Activated CD8-positive, alpha-beta T cell treated with anti-CD3 and anti-CD28 coated beads, Interleukin-2, amount 10 ng/mL, durations not matched to agents 7 days and 5 days (primary cell): Measurements from ENCODE around the gene HOXB8. TPM values are rescaled to one million over a fixed set of nuclear protein-coding genes. Genes with fewer than 3 reads are reported as not detected.
A peak's percentile ranks its signal among the peaks of the same experiment; 100 is the strongest.

Source experiments
- ATAC-seq: fragments of 150-1000 bp; cut with Tn5 transposase; one replicate; pipeline ENCODE4 v1.10.0; 2021; ENCODE audit warnings: moderate library complexity
- CTCF ChIA-PET: fragments of 350-600 bp; sonication (Branson Sonifier 250); formaldehyde crosslinking; loops from one replicate; lab custom pipeline; 2021; ENCODE audit warnings: antibody characterized with exemption; lab: Charles Lee
- POLR2A ChIA-PET: fragments of 350-600 bp; sonication (Branson Sonifier 250); formaldehyde crosslinking; loops from one replicate; lab custom pipeline; 2021; ENCODE audit warnings: antibody characterized with exemption; lab: Charles Lee
- DNase-seq: peaks from one replicate; pipeline ENCODE4 v3.0.0-alpha.2; 2020
- H3K27ac Mint-ChIP-seq: one replicate; pipeline ENCODE4 v1.8.0; 2021; ENCODE audit warnings: mild to moderate bottlenecking, mixed read lengths
- H3K27me3 Mint-ChIP-seq: one replicate; pipeline ENCODE4 v1.8.0; 2021; ENCODE audit warnings: low read depth, mixed read lengths
- H3K36me3 Mint-ChIP-seq: one replicate; pipeline ENCODE4 v1.8.0; 2021; ENCODE audit warnings: low read depth, mixed read lengths
- H3K4me1 Mint-ChIP-seq: one replicate; pipeline ENCODE4 v1.8.0; 2021; ENCODE audit warnings: low read depth, mixed read lengths
- H3K4me3 Mint-ChIP-seq: one replicate; pipeline ENCODE4 v1.8.0; 2021; ENCODE audit warnings: mild to moderate bottlenecking, mixed read lengths
- H3K9me3 Mint-ChIP-seq: one replicate; pipeline ENCODE4 v1.8.0; 2022; ENCODE audit warnings: mixed read lengths; ENCODE audit not compliant: insufficient read depth
- total RNA-seq, 2 experiments: library from RNA; stranded (reverse); gene quantifications; one replicate each; pipeline ENCODE4 v1.2.3, GENCODE V29; 2021

Gene HOXB8
- total RNA-seq, 2 experiments from 2014 or later, result not detected

GRCh38 chr17:48604770-48605329 is 10.2 kb downstream of the HOXB8 start, which contains the start of gene HOXB6:
TSS of gene HOXB6 (minus strand) at chr17:48604986. CDS start at chr17:48598150, 6,836 bp downstream.
- POLR2A ChIA-PET, result interaction anchor here (0.7 kb wide), 1 partner anchor 12 kb away, joined by 3 read pairs; no protein-coding TSS in a partner anchor
- H3K36me3 Mint-ChIP-seq, result no peaks in the 10 kb centered on the region
- peaks cover 77% of the 10 kb centered on the region for H3K27me3 Mint-ChIP-seq
- H3K27ac Mint-ChIP-seq, result no peak within 1 kb of the TSS
- CTCF ChIA-PET, result interaction anchor here (1.1 to 1.6 kb wide), 2 partner anchors 9 to 226 kb away, joined by 3 to 5 read pairs; no protein-coding TSS in a partner anchor
- H3K4me1 Mint-ChIP-seq, result peaks cover 37% of the 10 kb centered on the region
- ATAC-seq, result no peak
- no peak for DNase-seq
- no peaks in the 10 kb centered on the region for H3K9me3 Mint-ChIP-seq
- H3K4me3 Mint-ChIP-seq, result no peak within 1 kb of the TSS

DNA sequence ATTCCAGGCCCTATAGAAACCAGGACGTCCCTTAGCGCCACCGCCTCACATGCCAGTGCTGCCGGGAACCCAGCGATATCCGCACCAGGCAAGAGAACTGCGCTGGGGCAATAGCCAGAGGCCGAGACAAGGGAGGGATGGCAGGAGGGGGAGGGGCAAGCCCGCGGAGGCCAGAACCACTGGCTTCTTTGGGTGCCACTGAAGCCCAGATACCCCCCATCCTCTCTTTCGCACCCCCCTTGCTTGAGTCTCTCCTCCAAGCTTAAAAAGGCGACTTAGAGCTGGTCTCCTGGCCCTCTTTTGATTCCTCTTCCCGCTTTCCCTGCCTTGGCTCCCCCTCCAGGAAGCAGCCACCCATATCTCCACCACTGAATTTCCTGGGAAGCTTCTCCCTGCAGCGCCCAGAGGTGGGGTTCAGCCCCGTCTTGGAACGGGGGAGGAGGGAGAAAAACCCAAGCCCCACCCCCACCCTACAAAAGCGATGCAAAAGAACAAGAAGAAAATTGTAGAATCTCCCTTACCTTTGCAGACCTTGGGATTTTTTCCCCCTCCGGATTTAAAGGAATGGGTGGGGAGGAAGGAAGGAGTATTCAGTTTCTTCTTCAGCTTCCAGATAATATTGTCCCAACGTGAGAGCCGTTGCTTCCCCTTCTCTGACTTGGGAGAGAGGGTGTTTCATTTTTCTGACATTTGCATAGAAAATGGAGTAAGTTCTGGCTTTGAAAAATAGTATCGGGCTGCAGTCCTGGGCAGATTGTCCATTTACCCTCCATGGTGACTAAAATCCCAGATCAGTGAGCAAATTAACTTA is 10.9 kb downstream of the HOXB8 start:
- ChIA-PET CTCF (interaction anchor here (1.1 kb wide), 1 partner anchor 226 kb away, joined by 3 read pairs; no protein-coding TSS in a partner anchor), POLR2A (interaction anchor here (0.6 to 0.7 kb wide), 2 partner anchors 12 to 577 kb away, joined by 3 read pairs; no protein-coding TSS in a partner anchor)
- ATAC-seq (no peak), DNase-seq (no peak)
- peaks cover 80% of the 10 kb centered on the region for H3K27me3 Mint-ChIP-seq
- H3K36me3 Mint-ChIP-seq, result no peaks in the 10 kb centered on the region
- H3K9me3 Mint-ChIP-seq, result no peaks in the 10 kb centered on the region
- H3K4me3 Mint-ChIP-seq, result no peak overlapping the region
- H3K27ac Mint-ChIP-seq, result no peak overlapping the region
- H3K4me1 Mint-ChIP-seq, result peaks cover 37% of the 10 kb centered on the region

DNA sequence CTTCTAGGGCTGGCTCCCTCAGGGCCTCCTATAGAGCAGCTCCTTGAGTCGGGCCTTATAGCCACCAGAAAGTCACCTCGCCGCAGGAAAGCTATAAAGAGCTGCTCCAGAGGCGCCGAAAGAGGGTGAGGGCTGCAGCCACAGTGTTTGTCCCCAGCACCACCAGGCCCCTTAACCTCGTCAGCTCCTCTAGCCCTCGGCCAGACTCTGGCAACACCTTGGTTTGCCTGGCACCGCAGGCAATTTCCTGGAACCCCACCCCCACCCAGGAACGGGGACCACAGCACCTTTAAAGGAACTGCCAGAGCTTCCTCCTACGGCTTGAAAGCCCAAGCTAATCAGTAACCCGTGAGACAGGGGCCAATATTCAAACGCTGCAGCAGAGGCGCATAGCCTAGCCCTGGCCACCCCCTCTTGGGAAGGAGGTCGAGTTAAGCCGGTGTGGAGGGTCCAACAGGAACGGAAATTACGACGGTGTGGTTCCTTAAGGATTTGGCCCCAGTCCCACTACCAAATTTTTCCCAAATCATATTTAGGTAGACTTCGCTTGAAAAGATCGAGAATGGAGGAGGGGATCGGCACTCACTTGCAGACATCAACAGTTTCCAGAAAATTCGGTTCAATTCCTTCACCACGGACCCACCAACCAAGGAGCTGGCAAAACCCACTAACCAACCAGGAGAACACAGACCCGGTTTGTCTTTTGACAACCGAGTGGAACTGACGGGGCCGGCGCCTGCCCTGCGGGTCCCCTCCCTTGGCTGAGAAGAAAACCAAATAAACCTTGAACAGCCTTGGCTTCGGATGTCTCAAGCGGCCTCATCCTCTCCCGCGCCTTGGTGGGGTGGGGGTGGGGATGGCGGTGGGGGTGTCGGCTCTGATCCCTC is 13.3 kb downstream of the HOXB8 start:
- H3K9me3 Mint-ChIP-seq, result no peaks in the 10 kb centered on the region
- peaks cover 84% of the 10 kb centered on the region for H3K27me3 Mint-ChIP-seq
- POLR2A ChIA-PET, result interaction anchor here (0.5 kb wide), 1 partner anchor 374 kb away, joined by 3 read pairs; no protein-coding TSS in a partner anchor
- H3K36me3 Mint-ChIP-seq, result no peaks in the 10 kb centered on the region
- peak overlapping the region; percentile 34 for H3K4me3 Mint-ChIP-seq
- no peak overlapping the region for H3K27ac Mint-ChIP-seq
- DNase-seq (no peak), ATAC-seq (no peak)
- CTCF ChIA-PET, result interaction anchor here (0.7 to 2.3 kb wide), 13 partner anchors 8 to 584 kb away, joined by 3 to 8 read pairs (median 4); no protein-coding TSS in a partner anchor
- peaks cover 52% of the 10 kb centered on the region for H3K4me1 Mint-ChIP-seq

DNA sequence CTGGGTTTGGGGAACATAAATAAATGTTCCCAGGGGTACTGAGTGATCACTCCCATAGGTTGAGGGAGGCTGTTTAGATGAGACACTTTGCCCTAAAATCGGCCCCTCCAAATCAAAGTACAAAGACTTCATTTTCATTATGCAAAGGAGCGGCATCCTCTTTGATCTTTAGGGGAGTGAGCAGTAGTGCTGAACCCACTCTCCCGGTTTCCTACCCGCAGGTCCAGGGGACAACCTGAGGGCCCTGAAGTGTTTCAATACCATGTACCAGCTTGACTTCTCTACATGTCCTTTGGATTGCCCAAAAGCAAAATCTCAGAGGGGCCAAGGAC is 13.9 kb downstream of the HOXB8 start:
- CTCF ChIA-PET, result interaction anchor here (0.9 to 2.3 kb wide), 12 partner anchors 9 to 584 kb away, joined by 3 to 8 read pairs (median 4); no protein-coding TSS in a partner anchor
- H3K36me3 Mint-ChIP-seq, result no peaks in the 10 kb centered on the region
- H3K4me3 Mint-ChIP-seq, result no peak overlapping the region
- no peak for ATAC-seq
- POLR2A ChIA-PET, result interaction anchor here (0.5 kb wide), 1 partner anchor 374 kb away, joined by 3 read pairs; no protein-coding TSS in a partner anchor
- no peak for DNase-seq
- peaks cover 59% of the 10 kb centered on the region for H3K4me1 Mint-ChIP-seq
- no peak overlapping the region for H3K27ac Mint-ChIP-seq
- peaks cover 86% of the 10 kb centered on the region for H3K27me3 Mint-ChIP-seq
- no peaks in the 10 kb centered on the region for H3K9me3 Mint-ChIP-seq

DNA sequence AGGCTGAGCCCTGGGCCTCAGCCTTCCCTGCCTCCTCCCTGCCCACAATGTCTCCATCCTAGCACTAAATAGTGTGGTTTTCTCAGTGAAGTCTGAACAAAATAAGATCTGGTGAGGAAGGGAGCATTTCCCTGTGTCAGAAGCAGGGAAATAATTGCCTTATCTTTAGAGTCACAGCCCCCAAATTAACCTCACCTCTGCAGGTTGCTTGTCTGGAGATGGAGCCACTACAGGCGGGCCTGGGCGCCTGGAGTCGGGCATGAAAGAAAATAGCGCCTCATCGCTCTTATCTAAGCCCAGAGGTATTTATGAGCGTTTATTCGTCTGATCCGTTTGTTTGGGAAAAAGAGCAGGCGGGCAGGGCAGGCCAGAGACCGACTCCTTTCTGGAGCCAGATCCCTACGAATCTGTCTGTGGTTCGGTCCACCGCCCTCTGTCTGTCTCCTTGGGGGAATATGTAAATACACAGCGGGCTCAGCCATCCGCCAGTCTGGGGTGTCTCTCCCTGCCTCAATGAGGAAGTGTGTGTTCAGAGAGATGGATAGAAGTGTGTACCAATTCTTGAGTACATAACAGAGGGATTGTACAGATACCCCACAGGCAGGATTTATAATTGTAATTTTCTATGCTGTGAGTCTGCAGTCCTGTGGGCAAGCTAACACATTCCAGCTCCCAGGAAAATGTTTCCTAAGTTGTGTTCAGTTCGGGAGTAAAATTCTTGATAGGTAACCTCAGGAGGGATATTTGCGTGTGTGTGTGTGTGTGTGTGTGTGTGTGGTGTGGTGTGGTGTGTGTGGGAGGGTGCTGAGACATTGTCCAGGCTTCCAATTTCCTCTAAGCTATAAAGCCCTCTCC is 14.6 kb downstream of the HOXB8 start:
- Mint-ChIP-seq H3K4me3 (no peak overlapping the region), H3K36me3 (no peaks in the 10 kb centered on the region), H3K27me3 (peaks cover 89% of the 10 kb centered on the region), H3K9me3 (no peaks in the 10 kb centered on the region), H3K27ac (no peak overlapping the region), H3K4me1 (peaks cover 59% of the 10 kb centered on the region)
- DNase-seq, result no peak
- no peak for ATAC-seq
- ChIA-PET CTCF (interaction anchor here (0.9 to 2.3 kb wide), 11 partner anchors 8 to 583 kb away, joined by 3 to 8 read pairs (median 4); no protein-coding TSS in a partner anchor), POLR2A (interaction anchor here (0.5 kb wide), 1 partner anchor 373 kb away, joined by 3 read pairs; no protein-coding TSS in a partner anchor)

GRCh38 chr17:48599354-48599753 is 15.7 kb downstream of the HOXB8 start:
- H3K4me3 Mint-ChIP-seq, result no peak overlapping the region
- H3K27me3 Mint-ChIP-seq, result peaks cover 86% of the 10 kb centered on the region
- H3K27ac Mint-ChIP-seq, result no peak overlapping the region
- H3K36me3 Mint-ChIP-seq, result no peaks in the 10 kb centered on the region
- peaks cover 54% of the 10 kb centered on the region for H3K4me1 Mint-ChIP-seq
- ATAC-seq (no peak), DNase-seq (no peak)
- no peaks in the 10 kb centered on the region for H3K9me3 Mint-ChIP-seq
- ChIA-PET CTCF (interaction anchor here (1.5 to 1.9 kb wide), 2 partner anchors 10 to 11 kb away, joined by 4 read pairs; no protein-coding TSS in a partner anchor), POLR2A (no interaction called here)

GRCh38 chr17:48598736-48599135 is 16.4 kb downstream of the HOXB8 start:
- H3K27me3 Mint-ChIP-seq, result peaks cover 83% of the 10 kb centered on the region
- DNase-seq, result no peak
- ChIA-PET POLR2A (no interaction called here), CTCF (interaction anchor here (1.1 to 1.9 kb wide), 4 partner anchors 10 to 291 kb away, joined by 3 to 4 read pairs (median 4); no protein-coding TSS in a partner anchor)
- no peak for ATAC-seq
- H3K36me3 Mint-ChIP-seq, result no peaks in the 10 kb centered on the region
- H3K4me1 Mint-ChIP-seq, result peaks cover 53% of the 10 kb centered on the region
- H3K4me3 Mint-ChIP-seq, result peak overlapping the region; percentile 71
- H3K9me3 Mint-ChIP-seq, result no peaks in the 10 kb centered on the region
- H3K27ac Mint-ChIP-seq, result no peak overlapping the region

DNA sequence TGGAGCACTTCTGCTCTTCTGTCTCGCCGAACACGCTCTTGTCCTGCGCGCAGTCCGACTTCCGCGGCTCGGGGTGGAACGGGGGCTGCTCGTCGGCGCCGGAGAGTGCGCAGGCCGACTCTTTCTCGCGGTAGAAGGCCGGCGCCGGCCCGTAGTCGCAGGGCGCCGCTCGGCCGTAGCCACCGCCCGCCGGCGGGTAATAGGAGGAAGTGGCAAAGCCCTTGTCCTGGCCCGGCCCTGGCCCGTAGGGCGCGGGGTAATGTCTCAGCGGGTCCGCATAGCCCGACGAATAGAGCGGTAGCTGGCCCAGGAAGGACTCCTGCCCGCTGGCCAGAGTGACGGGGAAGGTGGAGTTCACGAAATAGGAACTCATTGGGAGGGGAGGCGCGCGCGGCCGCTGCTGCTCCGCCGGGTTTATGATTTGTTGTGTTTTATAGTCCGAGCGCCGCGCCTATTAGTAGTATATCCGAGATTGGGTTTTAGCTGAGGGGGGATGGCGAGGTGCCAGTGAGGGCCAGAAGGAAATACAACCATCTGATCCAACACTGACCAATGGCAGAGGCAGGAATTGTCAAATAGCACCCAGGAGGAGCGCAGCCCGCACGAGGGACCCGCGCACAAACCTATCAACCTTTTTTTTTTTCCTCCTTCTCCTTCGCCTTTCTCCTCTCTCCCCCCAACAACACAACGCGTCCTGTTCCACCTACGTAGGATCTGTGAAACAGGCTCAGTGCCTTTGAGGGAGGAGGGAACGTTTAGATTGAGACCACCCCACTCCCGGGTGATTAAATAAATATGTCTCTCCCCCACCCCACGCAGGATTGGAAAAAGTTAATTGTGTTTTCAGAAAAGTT is 17.1 kb downstream of the HOXB8 start:
- H3K27ac Mint-ChIP-seq, result no peak overlapping the region
- peak; percentile 47 for ATAC-seq
- POLR2A ChIA-PET, result no interaction called here

GRCh38 chr17:48597528-48597777 is 17.6 kb downstream of the HOXB8 start:
- H3K4me1 Mint-ChIP-seq, result peaks cover 54% of the 10 kb centered on the region

More for the DNA sequence above, 17.1 kb downstream of the HOXB8 start:
- Mint-ChIP-seq H3K27me3 (peaks cover 80% of the 10 kb centered on the region), H3K4me3 (peak overlapping the region; percentile 71), H3K36me3 (no peaks in the 10 kb centered on the region), H3K4me1 (peaks cover 53% of the 10 kb centered on the region), H3K9me3 (no peaks in the 10 kb centered on the region)
- CTCF ChIA-PET, result interaction anchor here (1.1 to 1.9 kb wide), 4 partner anchors 9 to 290 kb away, joined by 3 to 4 read pairs (median 4); no protein-coding TSS in a partner anchor
- peak; percentile 54 for DNase-seq

More at GRCh38 chr17:48597528-48597777, 17.6 kb downstream of the HOXB8 start:
- DNase-seq (no peak), ATAC-seq (no peak)
- ChIA-PET CTCF (interaction anchor here (1.4 to 1.6 kb wide), 2 partner anchors 289 to 338 kb away, joined by 3 to 5 read pairs; no protein-coding TSS in a partner anchor), POLR2A (no interaction called here)
- Mint-ChIP-seq H3K9me3 (no peaks in the 10 kb centered on the region), H3K27me3 (peaks cover 80% of the 10 kb centered on the region), H3K4me3 (peak overlapping the region; percentile 71), H3K27ac (no peak overlapping the region), H3K36me3 (no peaks in the 10 kb centered on the region)
